CD4-positive, alpha-beta T cell treated with Interleukin-2 at 100 ng/mL for 4 hours (primary cell): ENCODE data around the gene UCK2.
A peak's percentile ranks its signal among the peaks of the same experiment; 100 is the strongest.

ENCODE experiments used
- DNase-seq: peaks from one replicate; pipeline ENCODE4 v3.0.0-alpha.2; 2020; ENCODE audit warnings: low spot score

The UCK2 gene

GRCh38 chr1:165902565-165902964, 75.2 kb downstream of the UCK2 start:
- DNase-seq, result no peak

GRCh38 chr1:165903672-165904071, 76.3 kb downstream of the UCK2 start:
- no peak for DNase-seq

GRCh38 chr1:165904948-165905347, 77.5 kb downstream of the UCK2 start:
- no peak for DNase-seq

GRCh38 chr1:165905853-165906252, 78.4 kb downstream of the UCK2 start:
- DNase-seq, result no peak

GRCh38 chr1:165907256-165907857, 79.9 kb downstream of the UCK2 start:
- DNase-seq, result no peak

- no peak for DNase-seq
Measured at GRCh38 chr1:165910764-165911421, 83.5 kb downstream of the UCK2 start.

GRCh38 chr1:165911609-165912281, 84.3 kb downstream of the UCK2 start:
- DNase-seq, result no peak

- DNase-seq, result no peak
Measured at GRCh38 chr1:165912638-165913037, 85.2 kb downstream of the UCK2 start.

GRCh38 chr1:165914136-165914798, 86.9 kb downstream of the UCK2 start:
- DNase-seq, result peak; percentile 75

- no peak for DNase-seq
Measured at GRCh38 chr1:165915480-165915879, 88.1 kb downstream of the UCK2 start.

GRCh38 chr1:165915932-165916348, 88.5 kb downstream of the UCK2 start:
- DNase-seq, result no peak

GRCh38 chr1:165917166-165917565, 89.8 kb downstream of the UCK2 start:
- no peak for DNase-seq

- DNase-seq, result no peak
Measured at GRCh38 chr1:165924117-165924516, 96.7 kb downstream of the UCK2 start.

- DNase-seq, result no peak
Measured at GRCh38 chr1:165925498-165926079, 98.2 kb downstream of the UCK2 start.

GRCh38 chr1:165927169-165927568, 99.8 kb downstream of the UCK2 start:
- DNase-seq, result no peak

- peak; percentile 59 for DNase-seq
Measured at GRCh38 chr1:165928075-165928731, 100.8 kb downstream of the UCK2 start.

- DNase-seq, result no peak
Measured at GRCh38 chr1:165930961-165931360, 103.5 kb downstream of the UCK2 start.

- no peak for DNase-seq
Measured at GRCh38 chr1:165933446-165934170, 106.2 kb downstream of the UCK2 start.

GRCh38 chr1:165936542-165936941, 109.1 kb downstream of the UCK2 start:
- DNase-seq, result no peak

GRCh38 chr1:165937829-165938228, 110.4 kb downstream of the UCK2 start:
- DNase-seq, result no peak

- no peak for DNase-seq
Measured at GRCh38 chr1:165938844-165939243, 111.4 kb downstream of the UCK2 start.
